Measurements from ENCODE around the gene AGFG2.
A peak's percentile ranks its signal among the peaks of the same experiment; 100 is the strongest.

AGFG2 gene

DNA sequence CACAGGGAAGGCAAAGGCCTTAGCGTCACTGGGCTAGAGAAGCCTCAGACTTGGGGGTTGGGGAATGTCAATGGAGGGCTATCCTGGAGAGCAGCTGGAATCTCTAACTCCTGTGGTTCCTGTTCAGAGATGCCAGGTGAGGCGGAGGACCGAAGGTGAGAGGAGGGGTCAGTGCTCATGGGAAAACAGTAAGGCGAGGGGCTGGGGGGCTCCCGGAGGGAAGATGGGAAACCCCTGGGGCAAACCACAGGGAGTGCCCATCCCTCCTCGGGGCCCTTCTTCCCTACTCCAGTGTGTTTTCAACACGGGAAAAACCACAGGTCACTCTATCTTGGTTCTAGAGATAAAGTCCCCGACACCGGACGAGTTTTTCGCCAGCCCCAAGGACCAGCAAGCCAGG is 43.6 kb downstream of the AGFG2 start:
- H3K27ac ChIP-seq, result peak overlapping the region; percentile 96
- DNase-seq (ENCODE audit: low read depth, low spot score), result no peak

- DNase-seq (ENCODE audit: low read depth, low spot score), result no peak
- H3K27ac ChIP-seq, result peak overlapping the region; percentile 96
Observed at GRCh38 chr7:100583132-100584053, 44.4 kb downstream of the AGFG2 start.

DNA sequence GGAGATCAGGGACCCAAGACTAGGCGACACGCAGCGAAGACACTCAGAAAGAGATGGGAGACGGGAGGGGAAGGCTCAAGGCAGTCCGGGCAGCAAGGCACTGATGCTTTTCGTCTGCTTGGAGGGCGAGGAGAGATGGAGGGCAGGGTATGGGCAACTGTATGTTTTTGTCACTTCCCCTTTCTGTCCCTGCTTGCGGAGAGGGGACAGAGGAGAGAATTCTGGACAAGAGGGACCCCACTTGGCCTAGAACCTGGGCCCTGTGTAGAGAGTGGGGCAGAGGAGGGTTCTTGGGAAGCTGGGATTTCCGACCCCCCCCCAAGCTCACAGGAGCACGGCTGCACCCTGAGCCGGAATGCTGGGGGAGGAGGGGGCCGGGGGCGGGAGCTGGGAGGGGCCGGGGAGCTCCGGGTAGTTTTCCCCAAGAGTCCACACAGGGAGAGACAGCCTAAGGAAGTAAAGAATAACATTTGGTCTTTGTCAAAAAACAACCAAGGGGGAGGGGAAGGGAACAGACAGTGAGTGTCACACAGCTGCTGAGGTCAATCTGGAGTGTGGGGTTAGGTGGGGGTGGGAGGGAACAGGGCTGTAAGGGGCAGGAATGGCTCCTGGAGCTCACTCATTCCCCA is 45.2 kb downstream of the AGFG2 start:
- no peak for DNase-seq (ENCODE audit: low read depth, low spot score)
- peak overlapping the region; percentile 96 for H3K27ac ChIP-seq

GRCh38 chr7:100584683-100585510 is 45.9 kb downstream of the AGFG2 start:
- peak; percentile 10 for DNase-seq (ENCODE audit: low read depth, low spot score)
- H3K27ac ChIP-seq, result peak overlapping the region; percentile 96

DNA sequence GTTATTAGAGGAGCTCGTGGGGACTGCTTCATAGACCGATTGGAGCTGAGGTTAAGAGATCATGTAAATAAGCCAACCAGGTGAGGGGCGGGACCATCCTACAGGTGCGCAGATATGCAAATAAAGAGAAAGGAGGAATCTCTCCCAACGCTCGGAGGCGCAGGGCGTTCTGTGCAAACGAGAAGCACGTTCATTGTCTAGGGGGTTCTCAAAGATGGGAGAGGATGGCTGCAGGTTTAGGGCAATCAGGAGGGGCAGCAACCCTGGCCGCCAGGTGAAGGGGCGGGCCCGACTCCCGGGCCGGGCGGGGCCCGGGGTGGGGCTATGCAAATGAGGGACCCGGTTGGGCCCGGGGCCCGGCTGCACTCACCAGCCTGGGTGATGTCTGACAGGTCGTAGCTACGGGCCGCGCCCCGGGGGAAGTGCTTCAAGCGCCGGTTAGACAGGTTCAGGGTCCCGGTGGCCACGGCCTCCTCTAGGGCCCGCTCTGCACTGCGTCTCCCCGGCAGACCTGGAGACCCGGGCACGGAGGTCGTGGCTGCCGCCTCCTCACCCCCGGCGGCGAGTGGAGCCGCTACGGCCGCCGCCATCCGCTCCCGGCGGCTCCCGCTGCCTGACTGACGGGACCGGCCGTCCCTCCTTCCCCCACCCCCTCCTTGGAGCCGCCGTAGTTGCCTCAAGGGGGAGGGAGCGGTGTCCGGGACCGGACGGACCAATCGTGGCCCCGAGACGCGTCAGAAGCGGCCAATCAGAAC is 46.7 kb downstream of the AGFG2 start, which contains the start of gene LRCH4:
LRCH4 (minus strand) TSS at position 619 of the 755 bp plus-strand sequence; CDS start at position 590, 29 bp downstream.
- peak within 1 kb of the TSS; percentile 96 for H3K27ac ChIP-seq
- peak; percentile 12 for DNase-seq (ENCODE audit: low read depth, low spot score)

DNA sequence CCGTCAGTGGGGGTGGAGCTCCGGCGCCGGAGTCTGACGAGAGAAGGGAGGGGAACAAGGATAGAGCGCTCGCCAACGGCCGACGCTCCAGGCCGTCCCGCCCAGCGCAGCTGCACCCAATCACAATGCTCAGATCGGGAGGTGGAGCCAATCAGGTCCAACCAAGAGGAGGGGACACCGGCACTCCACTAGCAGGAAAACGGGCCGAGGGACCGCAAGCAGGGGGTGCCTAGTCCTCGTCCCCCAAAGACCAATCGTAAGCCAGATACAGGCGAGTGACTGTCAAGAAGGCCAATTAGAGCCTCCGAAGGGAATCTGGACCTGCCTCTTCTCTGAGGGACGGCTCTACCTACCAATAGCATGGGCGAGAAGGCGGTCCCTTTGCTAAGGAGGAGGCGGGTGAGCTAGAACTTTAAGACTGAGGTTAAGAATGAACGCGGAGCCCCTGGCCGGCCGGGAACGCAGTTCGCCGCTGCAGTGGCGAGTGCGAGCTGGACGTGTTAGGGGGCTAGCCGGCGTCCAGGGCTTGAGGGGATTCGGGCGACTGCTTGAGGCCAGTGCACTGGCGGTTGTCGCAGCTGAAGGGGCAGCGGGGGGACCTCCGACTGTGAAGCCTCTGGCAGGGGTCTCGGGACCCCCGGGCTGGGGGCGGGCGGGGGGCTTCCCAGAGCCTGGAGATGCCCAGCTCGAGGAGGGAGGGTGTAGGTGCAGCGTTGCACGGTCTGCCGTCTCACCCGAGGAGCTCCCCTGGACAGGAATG is 47.4 kb downstream of the AGFG2 start, which contains the start of gene FBXO24:
FBXO24 (plus strand) TSS at position 63 of the 760 bp plus-strand sequence; CDS start at position 361, 298 bp downstream.
- DNase-seq (ENCODE audit: low read depth, low spot score), result peak; percentile 99

DNA sequence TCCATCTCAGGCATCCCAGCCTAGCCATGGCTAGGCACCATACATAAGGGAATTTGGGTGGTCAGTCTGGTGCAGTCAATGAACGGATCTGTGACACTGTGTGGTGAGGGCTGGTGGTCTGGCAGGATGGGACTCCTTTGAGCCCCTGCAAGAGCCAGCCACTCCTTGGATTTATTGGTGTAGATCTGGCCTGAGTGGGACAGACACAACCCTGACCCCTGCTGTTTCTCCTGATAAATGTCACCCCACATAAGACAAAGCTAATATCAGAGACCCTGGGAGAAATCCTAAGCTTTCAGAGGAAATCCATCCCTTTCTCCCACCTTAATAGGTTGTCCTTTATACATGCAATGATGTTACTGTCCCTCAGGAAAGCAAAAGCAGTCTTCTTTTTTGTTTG is 49.4 kb downstream of the AGFG2 start:
- no peak for DNase-seq (ENCODE audit: low read depth, low spot score)

More for the DNA sequence above, 47.4 kb downstream of the AGFG2 start, which contains the start of gene FBXO24:
- H3K27ac ChIP-seq, result peak within 1 kb of the TSS; percentile 96

DNA sequence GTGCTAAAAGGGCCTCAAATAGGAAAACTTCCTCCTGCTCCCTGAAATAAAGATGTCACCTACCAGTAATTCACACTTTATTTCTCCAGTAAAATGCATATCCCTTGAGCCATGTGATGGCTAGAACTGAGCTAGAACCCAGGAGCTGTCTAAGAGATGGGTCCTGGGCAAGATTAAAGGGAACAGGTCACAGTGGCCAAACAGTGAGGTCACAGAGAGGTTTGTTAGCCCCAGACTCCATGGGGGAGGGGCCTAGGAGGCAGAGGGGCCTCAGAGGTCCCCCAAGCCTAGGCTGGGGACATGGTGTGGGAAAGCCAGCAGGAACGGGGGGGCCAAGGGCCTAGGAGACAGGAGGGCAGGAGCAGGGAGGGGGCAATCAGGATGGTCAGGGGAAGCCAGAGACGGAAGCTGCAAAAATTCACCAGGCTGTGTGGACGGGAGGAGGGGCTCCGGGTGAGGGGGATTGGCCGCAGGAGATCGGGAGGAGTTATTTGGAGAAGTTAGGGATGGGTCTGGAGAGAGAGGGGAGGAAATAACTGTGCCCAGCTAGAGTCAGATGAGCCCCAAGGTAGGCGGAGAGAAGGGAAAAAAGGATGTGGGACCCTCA is 50.4 kb downstream of the AGFG2 start:
- no peak for DNase-seq (ENCODE audit: low read depth, low spot score)
- H3K27ac ChIP-seq, result no peak overlapping the region

More for the DNA sequence above, 49.4 kb downstream of the AGFG2 start:
- no peak overlapping the region for H3K27ac ChIP-seq

DNA sequence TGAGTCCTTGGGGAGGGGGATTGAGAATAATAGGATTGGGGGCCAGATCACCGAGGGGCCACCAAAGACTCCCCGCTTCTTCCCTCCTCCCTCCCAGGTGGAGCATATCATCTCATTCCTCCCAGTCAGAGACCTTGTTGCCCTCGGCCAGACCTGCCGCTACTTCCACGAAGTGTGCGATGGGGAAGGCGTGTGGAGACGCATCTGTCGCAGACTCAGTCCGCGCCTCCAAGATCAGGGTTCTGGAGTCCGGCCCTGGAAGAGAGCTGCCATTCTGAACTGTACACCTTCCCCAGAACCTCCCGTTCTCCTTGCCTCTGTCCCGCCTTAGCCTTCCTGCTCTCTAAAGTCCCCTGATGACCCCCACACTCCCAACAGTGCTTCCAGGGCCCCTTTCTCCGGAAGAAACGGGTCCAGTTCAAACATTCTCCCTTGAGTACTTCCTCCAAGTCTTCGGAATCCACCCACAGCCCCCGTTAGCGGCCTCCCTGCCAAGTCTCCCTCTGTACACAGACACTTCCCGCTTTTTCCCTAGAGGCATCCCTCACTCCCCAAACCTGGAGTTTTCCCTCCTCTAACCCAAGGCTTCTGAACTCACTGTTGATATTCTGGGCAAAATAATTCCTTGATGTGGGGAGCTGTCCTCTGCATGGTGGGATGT is 51.2 kb downstream of the AGFG2 start:
- H3K27ac ChIP-seq, result no peak overlapping the region

GRCh38 chr7:100591596-100591995 is 52.6 kb downstream of the AGFG2 start:
- no peak overlapping the region for H3K27ac ChIP-seq
- DNase-seq (ENCODE audit: low read depth, low spot score), result no peak

More for the DNA sequence above, 51.2 kb downstream of the AGFG2 start:
- no peak for DNase-seq (ENCODE audit: low read depth, low spot score)

GRCh38 chr7:100595188-100595587 is 56.2 kb downstream of the AGFG2 start:
- DNase-seq (ENCODE audit: low read depth, low spot score), result no peak
- H3K27ac ChIP-seq, result no peak overlapping the region

GRCh38 chr7:100598425-100598824 is 59.4 kb downstream of the AGFG2 start:
- no peak for DNase-seq (ENCODE audit: low read depth, low spot score)

GRCh38 chr7:100599911-100600729 is 61.1 kb downstream of the AGFG2 start:
- no peak for DNase-seq (ENCODE audit: low read depth, low spot score)
- H3K27ac ChIP-seq, result no peak overlapping the region

More at GRCh38 chr7:100598425-100598824, 59.4 kb downstream of the AGFG2 start:
- H3K27ac ChIP-seq, result no peak overlapping the region

GRCh38 chr7:100600730-100601038 is 61.7 kb downstream of the AGFG2 start:
- no peak for DNase-seq (ENCODE audit: low read depth, low spot score)

GRCh38 chr7:100602889-100603725 is 64.1 kb downstream of the AGFG2 start:
- DNase-seq (ENCODE audit: low read depth, low spot score), result no peak
- H3K27ac ChIP-seq, result no peak overlapping the region

More at GRCh38 chr7:100600730-100601038, 61.7 kb downstream of the AGFG2 start:
- no peak overlapping the region for H3K27ac ChIP-seq

GRCh38 chr7:100603726-100604027 is 64.7 kb downstream of the AGFG2 start:
- no peak overlapping the region for H3K27ac ChIP-seq
- DNase-seq (ENCODE audit: low read depth, low spot score), result no peak

Measured in epithelial cell of prostate (primary cell).